K562 (cell line): ENCODE measurements around the gene TRIO. TPM values are rescaled to one million over a fixed set of nuclear protein-coding genes. Genes with fewer than 3 reads are reported as not detected.

Experiments
- ATAC-seq: fragments of 200-7000 bp; cut with Tn5 transposase; 3 replicates; pipeline ENCODE4 v1.9.1; 2020; ENCODE audit warnings: moderate library complexity
- BruUV-seq: library from RNA; stranded (reverse); fragments of 400-500 nt; replicated peaks from 2 replicates; lab custom pipeline; 2021; lab: Mats Ljungman, UMichigan
- CTCF ChIA-PET: fragments of 300-600 bp; formaldehyde crosslinking; extraction: SDS; loops from one replicate; lab custom pipeline; 2021; ENCODE audit warnings: low intra/inter-chr PET ratio; lab: Yijun Ruan, JAX
- POLR2A ChIA-PET: fragments of 300-600, 350-650 bp; sonication (Branson Sonifier 250); formaldehyde crosslinking; extraction: SDS; loops from one replicate; lab custom pipeline; 2021; ENCODE audit warnings: antibody characterized with exemption, inconsistent platforms; lab: Yijun Ruan, JAX
- DNase-seq, 4 experiments: peaks; one replicate each; pipeline versions ENCODE4 v3.0.0 to v3.0.0-alpha.2; 2011 to 2018; ENCODE audit warnings: low spot score in 3 of 4, mixed read lengths in 3 of 4; ENCODE audit errors: extremely low read depth in 1 of 4
- FAIRE-seq: peaks from 2 replicates; lab custom pipeline; 2011; peaks lifted over from hg19 to GRCh38; lab: Jason Lieb, UNC
- H2AFZ ChIP-seq: 2 replicates; pipeline ENCODE4 v1.6.0; 2011; ENCODE audit warnings: low read depth, low read length, control low read depth, inconsistent platforms
- H3K27ac ChIP-seq: fragments of 200-600 bp; 3 replicates; pipeline ENCODE4 v1.8.0; 2011; ENCODE audit warnings: low read depth, mild to moderate bottlenecking, control low read depth, inconsistent platforms, low read length, moderate library complexity, mixed read lengths; ENCODE audit errors: extremely low read depth
- H3K27me3 ChIP-seq, 2 experiments: fragments of 300-600 bp in 1 of 2; 2 replicates in 1 of 2; 3 replicates in 1 of 2; pipeline versions ENCODE4 v1.6.0 to v1.8.0; 2011; ENCODE audit warnings: inconsistent platforms in 2 of 2, low read length in 2 of 2, mild to moderate bottlenecking in 1 of 2, mixed read lengths in 1 of 2, moderate library complexity in 1 of 2; ENCODE audit not compliant: control insufficient read depth in 2 of 2, insufficient read depth in 2 of 2
- H3K36me3 ChIP-seq: fragments of 300-600 bp; 3 replicates; pipeline ENCODE4 v1.8.0; 2011; ENCODE audit warnings: mild to moderate bottlenecking, low read length, inconsistent platforms; ENCODE audit not compliant: control insufficient read depth, insufficient read depth
- H3K4me1 ChIP-seq, 2 experiments: fragments of 200-600 bp in 1 of 2; replicated peaks in 1 of 2; 2 replicates in 1 of 2; 3 replicates in 1 of 2; pipeline versions ENCODE4 v1.5.1 to v1.8.0; 2011; ENCODE audit warnings: inconsistent platforms in 2 of 2, low read length in 2 of 2, mild to moderate bottlenecking in 1 of 2, mixed read lengths in 1 of 2, moderate library complexity in 1 of 2; ENCODE audit not compliant: control insufficient read depth in 2 of 2, insufficient read depth in 2 of 2
- H3K4me2 ChIP-seq: 2 replicates; pipeline ENCODE4 v1.6.1; 2011; ENCODE audit warnings: low read length, control low read depth, inconsistent platforms, mixed read lengths; ENCODE audit not compliant: insufficient read depth
- H3K4me3 ChIP-seq: fragments of 200-600 bp; sonication (generic), shearing (Covaris generic); 2 replicates; pipeline ENCODE4 v1.5.1; 2016; ENCODE audit warnings: control low read depth, inconsistent platforms
- H3K79me2 ChIP-seq: fragments of 200-600 bp; 3 replicates; pipeline ENCODE4 v1.8.0; 2011; ENCODE audit warnings: low read length, inconsistent platforms; ENCODE audit not compliant: control insufficient read depth, insufficient read depth
- H3K9ac ChIP-seq, 2 experiments: 2 replicates each; pipeline versions ENCODE4 v1.6.0 to v1.6.1; 2011; ENCODE audit warnings: low read depth in 2 of 2, low read length in 2 of 2, control low read depth in 1 of 2, inconsistent platforms in 1 of 2, mild to moderate bottlenecking in 1 of 2, mixed read lengths in 1 of 2; ENCODE audit not compliant: insufficient read depth in 1 of 2
- H3K9me1 ChIP-seq: one replicate; pipeline ENCODE4 v1.6.0; 2011; ENCODE audit warnings: inconsistent platforms, mild to moderate bottlenecking, low read length, moderate library complexity; ENCODE audit not compliant: control insufficient read depth, insufficient read depth
- H3K9me3 ChIP-seq: replicated peaks from 2 replicates; pipeline ENCODE4 v1.5.1; 2011; ENCODE audit warnings: low read depth, low read length, inconsistent platforms; ENCODE audit not compliant: control insufficient read depth, insufficient read depth
- H4K20me1 ChIP-seq: replicated peaks from 2 replicates; pipeline ENCODE4 v1.6.1; 2011; ENCODE audit warnings: low read length, inconsistent platforms, mixed read lengths; ENCODE audit not compliant: control insufficient read depth, insufficient read depth
- CBX3 ChIP-seq, 2 experiments: IDR thresholded peaks; 1 replicate in 1 of 2; 2 replicates in 1 of 2; pipeline ENCODE4 v1.6.1; 2012; ENCODE audit warnings: inconsistent platforms in 2 of 2, low read length in 2 of 2, borderline replicate concordance in 1 of 2, control low read depth in 1 of 2
- DACH1 ChIP-seq: fragments of 450-650 bp; IDR thresholded peaks from 2 replicates; pipeline ENCODE4 v1.6.1; 2018; ENCODE audit not compliant: partially characterized antibody
- EGR1 ChIP-seq: fragments of 450-650 bp; conservative IDR thresholded peaks from 2 replicates; pipeline ENCODE4 v1.6.1; 2017; ENCODE audit warnings: mild to moderate bottlenecking
- FIP1L1 ChIP-seq: fragments of 200-400 bp; formaldehyde crosslinking; IDR thresholded peaks from 2 replicates; pipeline ENCODE4 v1.6.1; 2018; ENCODE audit warnings: mild to moderate bottlenecking, low read depth, low read length; ENCODE audit not compliant: poor library complexity, severe bottlenecking
- ID3 ChIP-seq, 2 experiments: fragments of 250-450 bp in 1 of 2; fragments of 450-650 bp in 1 of 2; sonication (Bioruptor Pico) in 1 of 2; IDR thresholded peaks; 2 replicates each; pipeline versions ENCODE4 v1.6.1 to v1.8.0; 2016 to 2021; ENCODE audit warnings: mild to moderate bottlenecking in 2 of 2, moderate library complexity in 2 of 2, missing compliant biosample characterization in 1 of 2, missing genetic modification characterization in 1 of 2
- KDM4B ChIP-seq, 2 experiments: fragments of 450-650 bp in 1 of 2; sonication (generic) in 1 of 2; IDR thresholded peaks; 2 replicates each; pipeline ENCODE4 v1.6.1; 2016 to 2017; ENCODE audit warnings: borderline replicate concordance in 2 of 2, antibody characterized with exemption in 1 of 2, low read depth in 1 of 2, mild to moderate bottlenecking in 1 of 2
- NFXL1 ChIP-seq: fragments of 450-650 bp; formaldehyde crosslinking; IDR thresholded peaks from 2 replicates; pipeline ENCODE4 v1.4.0; 2021; ENCODE audit warnings: mild to moderate bottlenecking
- NR2C1 ChIP-seq, 2 experiments: fragments of 450-650 bp; IDR thresholded peaks; 2 replicates each; pipeline ENCODE4 v1.6.1; 2017; ENCODE audit warnings: mild to moderate bottlenecking in 2 of 2, antibody characterized with exemption in 1 of 2, inconsistent platforms in 1 of 2, missing compliant biosample characterization in 1 of 2, missing genetic modification characterization in 1 of 2
- RBM39 ChIP-seq: fragments of 200-400 bp; formaldehyde crosslinking; optimal IDR thresholded peaks from 2 replicates; pipeline ENCODE3; 2018; ENCODE audit warnings: low read depth, low read length
- TCF15 ChIP-seq: fragments of 250-450 bp; sonication (Bioruptor Pico); IDR thresholded peaks from 2 replicates; pipeline ENCODE4 v1.8.0; 2022; ENCODE audit warnings: moderate library complexity, mild to moderate bottlenecking, inconsistent platforms
- TOE1 ChIP-seq, 2 experiments: fragments of 450-650 bp in 1 of 2; sonication (generic) in 1 of 2; formaldehyde crosslinking in 1 of 2; IDR thresholded peaks; 2 replicates each; pipeline versions ENCODE4 v1.7.1 to v1.8.0; 2016 to 2022; ENCODE audit warnings: borderline replicate concordance in 2 of 2, mild to moderate bottlenecking in 2 of 2, antibody characterized with exemption in 1 of 2, inconsistent platforms in 1 of 2, low read depth in 1 of 2, missing genetic modification reagents in 1 of 2, moderate library complexity in 1 of 2
- ZNF280A ChIP-seq: fragments of 450-650 bp; IDR thresholded peaks from 2 replicates; pipeline ENCODE4 v1.6.1; 2018; ENCODE audit warnings: mild to moderate bottlenecking, low read depth; ENCODE audit not compliant: partially characterized antibody
- ZNF3 ChIP-seq: fragments of 250-450 bp; sonication (Bioruptor Pico); IDR thresholded peaks from 2 replicates; pipeline ENCODE4 v1.5.0; 2021; ENCODE audit warnings: mild to moderate bottlenecking, moderate library complexity
- WGBS: fragments of 100-300 bp; shearing (Covaris generic); methylation state at CpG from one replicate; pipeline ENCODE4 v1.1.6; 2016; ENCODE audit warnings: low coverage, mixed read lengths; ENCODE audit not compliant: insufficient coverage; ENCODE audit errors: missing lambda C conversion rate; 5-methylcytosine and 5-hydroxymethylcytosine counted together
- in situ Hi-C: fragments of 300-500 bp; cut with MboI; formaldehyde crosslinking; loops from 4 replicates; pipeline ENCODE4 v1.15.0; 2018; ENCODE audit warnings: inconsistent platforms, mixed read lengths
- intact Hi-C: fragments of 100-400 bp; cut with micrococcal nuclease; formaldehyde crosslinking; loops from 2 replicates; pipeline ENCODE4 v1.14.2; 2022
- polyA plus RNA-seq, 8 experiments: library from polyadenylated mRNA; depleted of rRNA in 4 of 8; stranded (reverse) in 5 of 8; unstranded in 3 of 8; fragments of >200 nt; fragmentation: Nextera tagmentation in 2 of 8; fragmentation: Illumina TruSeq in 1 of 8; extraction: Ambion mirVana in 2 of 8; extraction: Trizol in 1 of 8; gene quantifications; 2 replicates each; pipeline versions ENCODE4 v1.2.1 to v1.2.3, GENCODE V29; 2011 to 2014; ENCODE audit warnings: inconsistent platforms in 1 of 8, missing spikeins in 1 of 8
- total RNA-seq, 7 experiments: library from RNA; depleted of rRNA in 6 of 7; stranded (reverse); fragments of >200 nt in 6 of 7; fragmentation: Illumina TruSeq in 2 of 7; extraction: Trizol in 2 of 7; gene quantifications; 2 replicates each; pipeline versions ENCODE4 v1.2.1 to v1.2.3, GENCODE V29; 2011 to 2021; ENCODE audit warnings: low replicate concordance in 1 of 7

Gene TRIO
- total and polyA plus RNA-seq, 9 of the 15 experiments (the other 6 are each of a cell fraction or from before 2014, with no cell fraction given), result 0.24 to 5.0 (median 1.1) TPM

GRCh38 chr5:14172149-14172795, 29.1 kb downstream of the TRIO start:
- Histone ChIP-seq H3K27ac (no peak overlapping the region), H3K9me3 (no peaks in the 10 kb centered on the region), H3K4me3 (no peak overlapping the region), H3K4me2 (no peak overlapping the region), H3K79me2 (no peaks in the 10 kb centered on the region), H4K20me1 (no peaks in the 10 kb centered on the region), H3K9me1 (no peaks in the 10 kb centered on the region), H3K9ac (no peak overlapping the region), H3K4me1 (peaks cover 0 to 4% of the 10 kb centered on the region in 2 experiments; a peak in 1 of 5 replicates), H3K27me3 (peaks cover 11 to 22% of the 10 kb centered on the region in 2 experiments; a peak in 4 of 5 replicates), H2AFZ (no peak overlapping the region), H3K36me3 (no peaks in the 10 kb centered on the region)
- TF ChIP-seq ZNF280A, result no peak
- TF ChIP-seq NFXL1 (CRISPR knock-in tag), result no peak
- TF ChIP-seq EGR1, result no peak
- no peak for TF ChIP-seq CBX3 (IDR thresholded peaks at IDR 0.05; ENCODE audit: borderline replicate concordance in 1 of 2, low read length in 2 of 2)
- TF ChIP-seq FIP1L1, result no peak
- no peak for TF ChIP-seq ID3 (CRISPR knock-in tag; IDR thresholded peaks at IDR 0.05)
- no peak for TF ChIP-seq ID3 (tag; IDR thresholded peaks at IDR 0.05)
- no peak for TF ChIP-seq RBM39
- no peak for TF ChIP-seq DACH1
- no peak for TF ChIP-seq ZNF3 (CRISPR knock-in tag)
- no peak for TF ChIP-seq TOE1 (IDR thresholded peaks at IDR 0.05; ENCODE audit: borderline replicate concordance)
- no peak for TF ChIP-seq TOE1 (CRISPR knock-in tag; IDR thresholded peaks at IDR 0.05; ENCODE audit: borderline replicate concordance, low read depth)
- no peak for TF ChIP-seq KDM4B (IDR thresholded peaks at IDR 0.05; ENCODE audit: borderline replicate concordance in 2 of 2, low read depth in 1 of 2)
- TF ChIP-seq NR2C1 (IDR thresholded peaks at IDR 0.05), result no peak
- no peak for TF ChIP-seq NR2C1 (tag; IDR thresholded peaks at IDR 0.05)
- no peak for TF ChIP-seq TCF15 (CRISPR knock-in tag)
- FAIRE-seq, result no peak
- CTCF ChIA-PET, result no interaction called here
- intact Hi-C loops (no loop called here), in situ Hi-C loops (no loop called here)
- POLR2A ChIA-PET, result interaction anchor here (0.6 kb wide), 1 partner anchor 24 kb away, joined by 3 read pairs; no protein-coding TSS in a partner anchor
- BruUV-seq, result no TSS peak
- 3% methylated on average over 5 of the region's 5 CpGs for WGBS
- ATAC-seq, result no peak
- no peak for DNase-seq
